ENCODE measurements around the gene PIK3R5.

GRCh38 chr17:9003355-9004131 lies 38.0 kb upstream of the PIK3R5 start:
- no peak for TF ChIP-seq CTCF (IDR thresholded peaks at IDR 0.05 in 4 of 5, conservative IDR thresholded peaks at IDR 0.05 in 1 of 5)
- TF ChIP-seq POLR2A (IDR thresholded peaks at IDR 0.05), result no peak
